HG02588 (cell line): ENCODE data around the gene ETV5.

Experiments
- ATAC-seq: cut with Tn5 transposase; IDR thresholded peaks from one replicate; pipeline ENCODE4 v1.9.1; 2021; ENCODE audit warnings: mild to moderate bottlenecking, moderate library complexity; ENCODE audit not compliant: unreplicated experiment

Gene ETV5

GRCh38 chr3:186124592-186124991, 15.7 kb upstream of the ETV5 start:
- ATAC-seq: no peak

DNA sequence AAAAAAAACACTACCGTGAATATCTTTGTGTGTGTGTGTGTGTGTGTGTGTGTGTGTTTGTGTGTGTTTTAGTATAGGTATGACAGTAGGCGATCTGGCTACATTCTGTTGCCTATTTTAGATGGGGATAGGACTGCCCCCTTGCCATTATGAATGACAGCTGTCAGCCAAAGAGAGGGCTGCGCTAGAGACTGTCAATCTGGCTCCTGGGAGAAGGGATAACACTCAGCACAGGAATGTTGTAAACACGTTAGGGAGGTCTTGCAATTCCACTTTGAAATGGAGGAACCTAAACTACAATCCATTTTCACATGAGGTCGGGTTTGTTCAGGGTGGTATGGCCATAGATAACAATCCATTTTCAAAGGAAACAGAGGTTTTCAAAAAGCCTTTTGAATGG, 14.1 kb upstream of the ETV5 start:
- no peak for ATAC-seq

DNA sequence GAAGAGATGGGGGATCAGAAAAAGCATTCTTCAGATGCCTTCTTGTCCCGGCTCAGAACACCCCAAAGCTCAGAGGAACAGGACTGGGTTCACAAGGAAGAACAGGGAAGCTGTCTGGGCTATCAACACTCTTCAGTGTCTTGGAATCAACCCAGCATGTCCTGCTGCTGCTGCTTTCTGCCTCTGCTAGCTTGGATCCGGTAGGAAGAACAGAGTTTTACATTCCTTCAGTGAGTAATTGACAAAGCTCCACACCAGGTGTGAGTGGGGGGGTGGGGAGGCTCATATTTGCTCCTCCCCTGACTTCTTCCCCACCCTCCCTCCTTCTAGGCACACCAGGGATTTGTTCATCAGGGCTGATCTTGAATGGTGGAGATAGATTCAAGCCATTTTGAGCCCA, 13.1 kb upstream of the ETV5 start:
- no peak for ATAC-seq

DNA sequence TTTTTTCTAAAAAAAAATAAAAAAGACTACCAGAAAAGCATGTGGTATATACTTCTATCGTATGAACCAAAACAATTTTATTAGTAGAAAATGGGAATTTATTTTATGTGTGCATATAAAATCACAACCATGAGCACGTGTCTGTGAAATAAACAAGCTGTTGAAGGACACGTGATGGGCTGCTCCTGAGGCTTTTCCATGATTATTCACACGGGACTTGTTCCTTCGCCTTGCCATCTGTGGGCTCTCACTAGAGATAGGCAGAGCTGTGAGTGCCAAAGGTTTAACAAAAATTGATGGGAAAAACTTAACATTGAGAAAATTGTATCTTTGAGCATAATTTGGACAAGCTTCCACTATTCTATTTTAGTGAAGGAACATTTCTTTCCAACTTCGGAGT, 12.4 kb upstream of the ETV5 start:
- ATAC-seq: no peak

DNA sequence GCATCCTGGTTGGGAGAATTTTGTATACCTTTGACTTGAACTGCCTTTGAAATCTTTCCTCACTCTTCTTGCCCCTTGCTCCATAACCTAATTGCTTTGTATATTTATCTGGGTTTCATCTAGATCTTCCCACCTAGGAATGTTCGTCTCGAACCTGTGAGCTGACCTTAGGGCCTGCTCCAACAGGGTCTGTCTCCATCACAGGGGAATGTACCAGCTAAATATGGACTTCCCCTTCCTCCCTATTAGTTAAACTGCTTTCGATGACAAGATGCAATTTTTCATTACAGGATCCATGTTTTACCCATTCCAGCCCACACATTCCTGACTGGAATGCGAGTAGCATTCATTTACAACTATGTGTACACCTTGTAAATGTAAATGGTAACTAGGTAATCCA, 10.6 kb upstream of the ETV5 start:
- no peak for ATAC-seq

GRCh38 chr3:186118692-186119091, 9.8 kb upstream of the ETV5 start:
- ATAC-seq: no peak

DNA sequence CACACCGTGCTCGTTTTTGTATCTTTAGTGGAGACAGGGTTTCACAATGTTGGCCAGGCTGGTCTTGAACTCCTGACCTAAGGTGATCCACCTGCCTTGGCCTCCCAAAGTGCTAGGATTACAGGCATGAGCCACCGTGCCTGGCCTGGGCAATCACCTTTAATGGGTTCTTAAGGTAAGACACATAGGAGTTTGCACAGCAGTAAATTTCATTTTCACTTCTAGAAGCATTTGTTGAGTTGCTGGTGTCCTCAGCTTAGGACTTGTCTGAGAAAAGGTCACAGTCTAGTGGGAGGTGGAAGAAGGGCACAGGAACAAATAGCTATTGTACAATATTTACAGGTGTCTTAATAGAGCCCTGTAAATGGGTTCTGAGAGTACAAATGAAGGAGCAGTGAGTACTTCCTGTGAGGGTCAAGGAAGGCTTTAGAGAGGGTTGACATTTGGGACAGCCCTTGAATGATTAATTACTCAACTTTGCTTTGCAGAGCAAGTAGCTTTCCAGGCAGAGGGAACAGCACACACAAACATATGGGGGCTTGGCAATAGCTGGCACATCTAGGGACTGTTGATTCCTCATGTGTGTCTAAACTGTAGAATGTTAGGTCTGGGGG, 8.7 kb upstream of the ETV5 start:
- ATAC-seq: no peak

DNA sequence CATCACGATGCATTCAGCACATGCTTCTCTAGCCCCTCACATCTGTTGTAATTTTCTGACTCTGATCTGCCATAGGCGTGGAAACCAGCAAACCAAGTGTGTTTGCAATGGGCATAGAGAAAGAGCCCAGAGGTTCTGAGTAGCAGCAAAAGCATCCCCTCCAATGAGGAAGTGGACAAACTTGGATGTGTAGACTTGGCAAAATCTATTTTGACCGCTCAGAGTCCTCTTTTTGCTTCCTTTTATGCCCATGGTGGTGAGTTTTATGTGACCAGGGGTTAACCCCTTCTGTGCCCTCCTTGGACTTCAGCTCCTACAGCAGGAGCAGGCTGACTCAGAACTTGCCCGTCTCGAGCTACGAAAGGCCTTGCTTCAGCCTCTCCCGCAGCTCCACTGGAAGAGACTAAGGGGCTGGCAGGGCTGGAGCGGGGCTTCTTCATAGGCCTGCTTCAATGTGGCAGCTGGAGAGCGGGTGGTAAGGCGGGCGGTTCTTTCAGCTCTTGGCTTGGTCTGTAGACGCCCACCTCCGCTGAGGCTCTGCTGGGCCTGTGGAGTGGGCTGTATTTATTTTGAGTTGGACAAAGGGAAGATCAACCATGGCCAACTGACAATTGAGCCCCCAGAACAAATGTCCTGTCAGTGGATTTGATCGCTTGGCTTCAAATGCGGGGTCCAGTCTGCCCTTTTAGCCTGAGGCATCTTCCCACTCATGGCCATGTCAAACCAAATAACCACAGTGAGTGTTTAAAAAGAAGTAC, 6.5 kb upstream of the ETV5 start:
- ATAC-seq: no peak

GRCh38 chr3:186110975-186111974, 2.4 kb upstream of the ETV5 start:
- no peak for ATAC-seq

DNA sequence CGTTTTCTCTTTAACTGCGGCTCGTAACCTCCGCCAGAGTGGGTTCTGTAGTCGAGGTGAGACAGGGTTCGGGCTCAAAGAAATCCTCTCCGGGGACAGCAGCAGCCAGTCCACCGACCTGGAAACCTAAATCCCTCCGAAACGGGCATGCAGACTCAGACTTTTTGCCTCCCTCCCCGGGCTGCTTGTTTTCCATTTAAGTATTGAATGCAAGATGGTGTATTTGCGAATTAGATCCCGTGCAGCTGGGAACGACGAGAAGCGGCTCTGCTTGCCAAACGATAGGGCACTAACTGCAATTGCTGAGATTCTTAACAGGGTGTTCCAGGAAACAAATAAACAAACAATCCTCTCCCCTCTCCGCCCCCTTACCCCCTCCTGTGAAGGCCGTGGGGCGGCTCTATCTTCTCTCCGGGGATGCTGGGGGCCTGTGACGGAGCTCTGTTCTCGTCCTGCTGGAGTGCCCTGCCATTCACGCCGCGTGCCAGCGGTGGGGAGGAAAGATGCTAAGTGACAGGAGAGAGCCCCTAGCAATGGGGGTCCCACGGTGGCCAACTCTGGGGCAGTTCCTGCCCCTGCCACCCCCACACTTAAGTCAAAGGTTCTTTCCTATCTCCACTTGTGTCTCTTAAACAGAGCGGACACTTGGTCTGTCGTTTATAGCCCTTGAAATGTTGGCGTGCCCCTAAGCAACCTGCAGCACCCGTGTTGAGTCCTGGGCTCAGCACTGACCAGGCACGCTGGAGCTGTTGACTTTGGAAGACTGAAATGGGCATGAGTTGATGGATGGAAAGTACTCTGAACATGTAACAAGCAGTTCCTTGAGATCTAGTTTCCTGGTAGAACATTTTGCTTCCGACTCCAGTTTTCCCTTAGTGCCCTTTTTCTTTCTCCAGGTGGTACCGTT, 1.3 kb upstream of the ETV5 start:
- no peak for ATAC-seq

DNA sequence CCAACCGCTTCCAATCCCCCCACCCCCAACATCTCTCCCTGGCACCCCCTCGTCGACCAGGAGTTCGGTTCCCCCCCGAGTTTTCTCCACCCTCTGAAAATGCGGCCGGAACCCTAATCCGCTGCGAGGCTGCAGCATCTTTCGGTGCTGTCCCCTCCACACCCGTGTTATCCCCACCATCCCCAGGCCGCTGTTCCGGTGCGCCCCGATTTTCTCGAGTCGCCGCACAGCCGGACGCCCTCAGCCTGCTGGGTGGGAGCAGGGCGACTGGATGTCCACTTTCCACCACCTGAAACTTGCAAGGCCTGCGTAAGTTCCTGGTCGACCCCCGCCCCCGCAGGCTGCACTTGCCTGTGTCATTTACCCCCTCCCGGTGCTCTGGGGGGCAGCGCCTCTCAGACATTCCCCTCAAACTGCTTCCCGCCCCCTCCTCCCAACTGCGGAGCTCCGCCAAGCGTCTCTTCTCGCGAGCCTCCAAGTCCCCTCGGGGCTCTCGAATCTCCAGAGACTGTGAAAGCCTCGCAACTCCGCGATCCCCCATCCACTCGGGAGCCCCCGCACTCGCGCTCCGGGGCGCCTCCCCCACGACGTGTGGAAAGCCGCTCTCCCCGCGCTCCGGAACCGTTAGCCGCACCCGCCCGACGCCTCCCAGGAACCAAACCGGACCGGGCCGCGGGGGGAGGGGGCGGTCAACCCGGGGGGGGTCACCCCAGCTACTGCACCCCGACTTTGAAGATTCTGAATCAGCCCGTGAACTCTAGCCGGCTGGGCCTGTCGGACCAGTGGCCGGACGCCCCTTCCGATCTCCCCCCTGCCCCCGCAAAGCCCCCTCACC, 566 bp downstream of the ETV5 start:
- ATAC-seq: no peak

DNA sequence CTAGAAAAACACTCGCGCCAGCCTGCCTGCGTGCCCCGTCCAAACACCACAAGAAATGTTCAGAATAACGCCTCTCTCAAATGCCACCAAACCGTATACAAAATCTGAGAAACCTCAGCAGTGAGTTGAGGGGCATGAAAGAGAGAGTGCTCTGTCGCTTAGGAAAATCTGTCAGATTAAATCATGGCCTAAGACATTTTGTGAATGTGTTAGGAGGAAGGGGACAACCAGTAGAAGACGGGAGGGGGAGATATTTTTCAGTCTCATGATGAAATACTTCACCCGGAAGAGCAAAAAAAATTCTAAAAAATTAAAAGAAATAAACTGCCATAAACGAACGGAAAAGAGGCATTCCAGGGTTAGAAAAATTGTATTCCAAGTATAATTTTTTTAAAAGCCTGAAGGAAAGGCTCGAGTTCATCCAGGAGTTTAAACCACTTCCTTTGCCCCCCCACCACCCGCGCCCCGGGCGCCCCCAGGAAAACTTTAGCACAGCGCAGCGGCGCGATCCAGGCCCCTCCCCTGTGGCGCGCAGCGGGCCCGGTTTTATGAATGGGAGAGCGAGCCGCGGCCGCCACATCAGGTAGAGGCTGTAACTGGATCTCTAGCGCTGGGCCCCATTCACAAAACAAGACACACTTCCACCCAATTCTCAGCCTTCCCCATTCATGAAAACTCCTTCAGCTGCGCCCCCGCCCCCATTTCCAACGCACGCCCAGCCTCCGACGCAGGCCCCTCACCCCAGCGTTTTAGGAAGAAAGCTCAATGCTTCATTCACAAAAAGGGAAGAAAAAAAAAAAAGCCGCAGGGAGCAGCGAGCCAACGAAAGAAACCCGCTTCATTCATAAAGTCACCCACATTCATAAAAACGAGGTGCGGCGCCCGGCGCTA, 1.4 kb downstream of the ETV5 start:
- ATAC-seq: no peak

DNA sequence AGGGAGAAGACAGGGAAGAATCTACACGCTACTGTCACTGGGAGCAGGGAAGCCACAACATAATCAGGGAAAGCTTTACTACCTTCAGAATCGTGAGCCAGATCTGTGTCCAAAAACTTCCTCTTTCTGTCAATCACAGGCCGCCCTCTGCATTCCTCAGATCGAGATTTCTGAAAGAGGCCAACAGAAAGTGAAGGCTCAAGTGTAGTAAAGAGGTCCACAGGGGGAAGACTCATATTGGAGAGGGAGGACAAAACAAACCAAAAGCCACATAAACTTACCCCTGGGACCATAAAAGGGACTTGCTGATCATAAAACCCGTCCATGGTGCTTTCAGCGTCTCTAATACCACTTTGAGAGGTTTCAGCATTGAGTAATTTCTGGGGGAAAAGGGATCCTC, 3.3 kb downstream of the ETV5 start:
- no peak for ATAC-seq

- ATAC-seq: no peak
Observed at GRCh38 chr3:186102687-186103086, 6.2 kb downstream of the ETV5 start.

- no peak for ATAC-seq
Observed at GRCh38 chr3:186100398-186100797, 8.5 kb downstream of the ETV5 start.

DNA sequence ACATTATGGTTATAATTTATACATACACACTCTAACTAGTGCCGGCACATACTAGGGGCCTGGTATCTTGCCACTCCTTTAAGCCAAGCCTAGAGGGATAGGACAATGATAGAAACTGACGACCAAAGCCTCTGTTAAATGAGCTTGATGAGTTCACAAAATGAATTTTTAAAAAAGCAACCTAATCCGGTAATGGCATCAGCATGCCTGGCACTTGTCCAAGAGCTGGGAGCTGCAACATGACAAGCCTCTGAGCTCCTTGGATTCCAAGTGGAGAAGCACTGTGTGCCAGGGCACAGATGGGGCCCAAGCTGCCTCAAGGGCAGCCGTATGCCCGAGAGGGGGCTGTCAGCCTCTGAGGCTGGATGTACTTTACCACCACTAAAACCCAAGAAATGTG, 9.7 kb downstream of the ETV5 start:
- ATAC-seq: no peak

DNA sequence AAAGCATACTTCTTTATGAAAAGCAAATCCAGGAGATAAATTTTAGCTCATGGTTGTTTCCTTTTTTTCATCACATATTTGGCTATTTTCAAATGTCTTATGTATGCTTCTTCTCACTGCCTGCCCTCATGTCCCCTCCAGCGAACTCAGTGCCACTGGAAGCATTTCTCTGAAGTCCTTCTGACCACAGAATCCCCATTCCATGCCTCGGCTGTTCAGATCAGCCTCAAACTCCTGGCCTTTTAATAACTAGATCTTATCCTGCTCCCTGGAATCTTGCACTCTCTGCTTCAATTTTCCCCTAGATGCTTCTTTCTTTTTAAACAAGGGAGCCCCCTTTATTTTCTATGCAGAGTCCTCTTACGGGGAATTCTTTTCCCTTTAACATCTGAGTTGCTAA, 10.1 kb downstream of the ETV5 start:
- ATAC-seq: no peak

DNA sequence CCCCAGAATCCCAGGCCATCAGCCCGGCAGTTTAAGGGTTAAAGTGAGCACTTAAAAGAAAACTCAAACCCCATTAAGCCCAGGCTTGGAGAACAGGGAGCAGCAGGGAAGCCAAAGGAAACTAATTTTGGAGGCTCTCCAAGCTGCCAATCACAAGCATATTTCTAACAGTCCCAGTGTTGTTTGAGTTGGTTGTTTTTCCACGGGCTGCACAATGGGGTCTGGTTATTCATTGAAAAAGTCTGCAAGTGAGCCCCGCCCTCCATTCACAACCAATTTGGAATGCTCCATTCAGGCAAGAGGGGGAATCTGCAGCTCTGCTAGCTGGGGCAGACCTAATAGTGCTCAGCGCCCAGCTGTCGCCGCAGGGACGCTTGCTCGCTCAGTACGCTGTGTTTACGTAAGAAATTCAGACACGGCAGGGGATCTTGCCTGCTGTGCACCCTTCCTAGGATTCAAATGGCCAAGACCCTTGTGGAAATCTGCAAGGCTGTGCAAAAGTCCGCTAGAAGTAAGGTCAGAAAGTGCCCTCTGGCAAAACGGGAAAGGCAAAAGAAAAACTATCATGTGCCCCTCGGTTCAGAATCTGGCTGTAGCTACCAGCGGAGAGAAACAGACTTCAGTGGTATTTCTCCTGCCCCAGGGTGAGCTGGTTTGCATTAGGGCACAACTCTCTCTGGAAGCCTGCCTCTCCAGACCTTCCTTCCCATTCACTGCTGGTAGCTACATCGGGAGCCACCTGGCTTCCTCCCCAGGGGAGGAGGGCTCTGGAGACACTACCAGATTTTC, 11.0 kb downstream of the ETV5 start:
- ATAC-seq: no peak
